GM12878 (cell line): ENCODE measurements around the gene CTSH. TPM values are rescaled to one million over a fixed set of nuclear protein-coding genes. Genes with fewer than 3 reads are reported as not detected.

Source experiments
- ATAC-seq: fragments of 200-7000 bp; cut with Tn5 transposase; 3 replicates; pipeline ENCODE4 v1.9.1; 2020; ENCODE audit warnings: mild to moderate bottlenecking, moderate library complexity
- BruUV-seq: library from RNA; stranded (reverse); fragments of 400-500 nt; replicated peaks from 2 replicates; lab custom pipeline; 2021; lab: Mats Ljungman, UMichigan
- CTCF ChIA-PET: fragments of 300-600 bp; sonication (Branson Sonifier 250); formaldehyde crosslinking; extraction: SDS; loops from one replicate; lab custom pipeline; 2021; ENCODE audit warnings: inconsistent platforms; lab: Yijun Ruan, JAX
- POLR2A ChIA-PET: fragments of 350-600 bp; formaldehyde crosslinking; extraction: SDS; loops from one replicate; lab custom pipeline; 2021; ENCODE audit warnings: inconsistent platforms; lab: Charles Lee
- RAD21 ChIA-PET: fragments of 300-600 bp; sonication (Branson Sonifier 250); formaldehyde crosslinking; loops from one replicate; lab custom pipeline; 2023; ENCODE audit warnings: antibody characterized with exemption; ENCODE audit not compliant: unreplicated experiment; lab: Charles Lee
- SMC1A ChIA-PET: fragments of 300-600 bp; sonication (Branson Sonifier 250); formaldehyde crosslinking; loops from one replicate; lab custom pipeline; 2023; ENCODE audit not compliant: unreplicated experiment, uncharacterized antibody; lab: Charles Lee
- DNase-seq: peaks from one replicate; pipeline ENCODE4 v3.0.0-alpha.2; 2011; ENCODE audit warnings: low read depth, low spot score
- FAIRE-seq: peaks from 3 replicates; lab custom pipeline; 2011; peaks lifted over from hg19 to GRCh38; lab: Jason Lieb, UNC
- H2AFZ ChIP-seq: 2 replicates; pipeline ENCODE4 v1.6.0; 2011; ENCODE audit warnings: low read depth, low read length, control low read depth; ENCODE audit not compliant: control insufficient read depth
- H3K27ac ChIP-seq: 2 replicates; pipeline ENCODE4 v1.5.1; 2011; ENCODE audit warnings: control low read depth; ENCODE audit not compliant: control insufficient read depth, insufficient read depth
- H3K27me3 ChIP-seq, 2 experiments: replicated peaks in 1 of 2; 2 replicates each; pipeline versions ENCODE4 v1.6.0 to v1.6.1; 2011; ENCODE audit warnings: low read length in 1 of 2; ENCODE audit not compliant: control insufficient read depth in 2 of 2, insufficient read depth in 2 of 2
- H3K36me3 ChIP-seq, 2 experiments: 2 replicates each; pipeline ENCODE4 v1.5.1; 2011; ENCODE audit warnings: low read length in 1 of 2; ENCODE audit not compliant: control insufficient read depth in 2 of 2, insufficient read depth in 2 of 2
- H3K4me1 ChIP-seq: 2 replicates; pipeline ENCODE4 v1.6.1; 2011; ENCODE audit warnings: mild to moderate bottlenecking, low read length, moderate library complexity, mixed read lengths; ENCODE audit not compliant: control insufficient read depth, insufficient read depth
- H3K4me2 ChIP-seq: 2 replicates; pipeline ENCODE4 v1.6.0; 2011; ENCODE audit warnings: control low read depth; ENCODE audit not compliant: control insufficient read depth, insufficient read depth
- H3K4me3 ChIP-seq: fragments of 200-600 bp; sonication (generic); 2 replicates; pipeline ENCODE4 v1.5.1; 2016
- H3K79me2 ChIP-seq: 2 replicates; pipeline ENCODE4 v1.6.0; 2011; ENCODE audit warnings: low read length; ENCODE audit not compliant: control insufficient read depth, insufficient read depth
- H3K9ac ChIP-seq: 2 replicates; pipeline ENCODE4 v1.8.0; 2011; ENCODE audit warnings: low read length, control low read depth, mixed read lengths; ENCODE audit not compliant: control insufficient read depth, insufficient read depth
- H3K9me3 ChIP-seq: replicated peaks from 3 replicates; pipeline ENCODE4 v1.5.1; 2011; ENCODE audit warnings: mild to moderate bottlenecking, low read length; ENCODE audit not compliant: control insufficient read depth, insufficient read depth
- H4K20me1 ChIP-seq: 2 replicates; pipeline ENCODE4 v1.6.0; 2011; ENCODE audit not compliant: control insufficient read depth, insufficient read depth
- CEBPZ ChIP-seq: fragments of 150-350 bp; IDR thresholded peaks from 2 replicates; pipeline ENCODE4 v1.6.1; 2016; ENCODE audit warnings: low read depth, low read length
- ELK1 ChIP-seq: IDR thresholded peaks from 2 replicates; pipeline ENCODE4 v1.6.1; 2012; ENCODE audit warnings: low read depth, low read length, improper control_type of control experiment
- GATAD2B ChIP-seq: fragments of 450-650 bp; conservative IDR thresholded peaks from 2 replicates; pipeline ENCODE4 v1.6.1; 2017; ENCODE audit warnings: low read depth, mild to moderate bottlenecking, moderate library complexity
- MYB ChIP-seq: fragments of 150-350 bp; IDR thresholded peaks from 2 replicates; pipeline ENCODE4 v1.6.1; 2014; ENCODE audit warnings: mild to moderate bottlenecking, low read depth, low read length, borderline replicate concordance
- POLR2A ChIP-seq: IDR thresholded peaks from 2 replicates; pipeline ENCODE4 v1.6.1; 2011; ENCODE audit warnings: low read depth, mild to moderate bottlenecking, low read length
- SPI1 ChIP-seq: IDR thresholded peaks from 2 replicates; pipeline ENCODE4 v1.6.1; 2011; ENCODE audit warnings: low read depth, mild to moderate bottlenecking, low read length, moderate library complexity, borderline replicate concordance; ENCODE audit not compliant: insufficient read depth
- SRF ChIP-seq, 2 experiments: IDR thresholded peaks; 2 replicates each; pipeline ENCODE4 v1.6.1; 2011; ENCODE audit warnings: low read depth in 2 of 2, low read length in 2 of 2, mild to moderate bottlenecking in 1 of 2, moderate library complexity in 1 of 2
- ZBTB40 ChIP-seq: fragments of 450-650 bp; IDR thresholded peaks from 2 replicates; pipeline ENCODE4 v1.6.1; 2016; ENCODE audit warnings: mild to moderate bottlenecking, moderate library complexity, borderline replicate concordance
- WGBS: methylation state at CpG from one replicate; pipeline ENCODE4 v1.1.6; 2016; ENCODE audit warnings: low lambda C conversion rate; ENCODE audit not compliant: insufficient replicate concordance, insufficient coverage; ENCODE audit errors: missing lambda C conversion rate; 5-methylcytosine and 5-hydroxymethylcytosine counted together
- in situ Hi-C: fragments of 300-500 bp; cut with MboI; formaldehyde crosslinking; loops from 9 replicates; pipeline ENCODE4 v1.14.3; 2018; ENCODE audit warnings: mixed read lengths
- intact Hi-C: fragments of 100-400 bp; cut with micrococcal nuclease; formaldehyde crosslinking; loops from one replicate; pipeline ENCODE4 v1.14.2; 2022; ENCODE audit not compliant: unreplicated experiment
- polyA plus RNA-seq, 11 experiments: library from polyadenylated mRNA; depleted of rRNA in 4 of 11; unstranded in 6 of 11; stranded (reverse) in 5 of 11; fragments of >200 nt; fragmentation: Nextera tagmentation in 4 of 11; fragmentation: Illumina TruSeq in 1 of 11; extraction: Ambion mirVana in 4 of 11; extraction: Trizol in 1 of 11; gene quantifications; 1 replicate in 1 of 11; 2 replicates in 10 of 11; pipeline versions ENCODE4 v1.2.1 to v1.2.3, GENCODE V29; 2011 to 2016; ENCODE audit warnings: inconsistent platforms in 2 of 11, missing spikeins in 2 of 11, low read depth in 1 of 11
- total RNA-seq, 4 experiments: library from RNA; depleted of rRNA in 3 of 4; stranded (reverse); fragments of >200 nt in 3 of 4; fragmentation: Illumina TruSeq in 1 of 4; extraction: Trizol in 1 of 4; gene quantifications; 2 replicates each; pipeline versions ENCODE4 v1.2.1 to v1.2.3, GENCODE V29; 2013 to 2021

The CTSH gene
- total and polyA plus RNA-seq, 10 of the 15 experiments (the other 5 are each of a cell fraction or from before 2014, with no cell fraction given): 30.2 to 1,212 (median 519) TPM

GRCh38 chr15:78909791-78910228 lies 35.0 kb downstream of the CTSH start (continued):
- TF ChIP-seq ZBTB40 (no peak), SRF (IDR thresholded peaks at IDR 0.05; ENCODE audit: low read depth in 2 of 2, low read length in 2 of 2) (no peak), ELK1 (no peak), SPI1 (no peak)
- TF ChIP-seq, all 136 proteins: peak for 7

- FAIRE-seq (no peak), ATAC-seq (peak; percentile 40), DNase-seq (no peak)
- H4K20me1 ChIP-seq: no peaks in the 10 kb centered on the region
- H3K79me2 ChIP-seq: no peaks in the 10 kb centered on the region
- 16% methylated on average over 3 of the region's 3 CpGs for WGBS
- ChIA-PET RAD21 (interaction anchor here (0.7 to 4.4 kb wide), 15 partner anchors 27 to 276 kb away, joined by 3 to 32 read pairs (median 5); partner anchors contain the start of gene CTSH), POLR2A (interaction anchor here (0.7 to 1.4 kb wide), 3 partner anchors 98 to 121 kb away, joined by 3 read pairs; no protein-coding TSS in a partner anchor), SMC1A (interaction anchor here (0.6 to 10.3 kb wide), 13 partner anchors 11 to 275 kb away, joined by 3 to 91 read pairs (median 8); no protein-coding TSS in a partner anchor), CTCF (interaction anchor here (0.6 to 10.8 kb wide), 27 partner anchors 10 to 280 kb away, joined by 3 to 127 read pairs (median 7); no protein-coding TSS in a partner anchor)
- intact Hi-C loops: loop anchor here (1.0 kb wide), 1 partner anchor 275 kb away; no protein-coding TSS in a partner anchor
- in situ Hi-C loops: no loop called here
- H3K4me3 ChIP-seq: no peak overlapping the region
- no peaks in the 10 kb centered on the region for H3K9me3 ChIP-seq
- H2AFZ ChIP-seq: no peak overlapping the region
- H3K9ac ChIP-seq: no peak overlapping the region
- H3K27me3 ChIP-seq: no peaks in the 10 kb centered on the region
- peaks cover 10% of the 10 kb centered on the region; the same call in 1 of the 2 replicates for H3K4me1 ChIP-seq
- H3K36me3 ChIP-seq: peaks cover 7 to 29% of the 10 kb centered on the region in 2 experiments
- no peak overlapping the region for H3K4me2 ChIP-seq
- H3K27ac ChIP-seq: peak overlapping the region; percentile 8; the same call in 1 of the 2 replicates
- no TSS peak for BruUV-seq
- no peak for TF ChIP-seq MYB
- TF ChIP-seq CEBPZ: no peak
- TF ChIP-seq GATAD2B: no peak
- no peak for TF ChIP-seq POLR2A
Measured at GRCh38 chr15:78909160-78909695, 35.6 kb downstream of the CTSH start.
